Hematopoietic multipotent progenitor cell treated with erythropoietin and hydrocortisone succinate and interleukin-3 and kit ligand, for 4 days (in vitro differentiated cells): Measurements from ENCODE around the gene WDR11.
A peak's percentile ranks its signal among the peaks of the same experiment; 100 is the strongest.

Source experiments
- DNase-seq: peaks from one replicate; pipeline ENCODE4 v3.0.0-alpha.2; 2015

Gene WDR11, protein sequence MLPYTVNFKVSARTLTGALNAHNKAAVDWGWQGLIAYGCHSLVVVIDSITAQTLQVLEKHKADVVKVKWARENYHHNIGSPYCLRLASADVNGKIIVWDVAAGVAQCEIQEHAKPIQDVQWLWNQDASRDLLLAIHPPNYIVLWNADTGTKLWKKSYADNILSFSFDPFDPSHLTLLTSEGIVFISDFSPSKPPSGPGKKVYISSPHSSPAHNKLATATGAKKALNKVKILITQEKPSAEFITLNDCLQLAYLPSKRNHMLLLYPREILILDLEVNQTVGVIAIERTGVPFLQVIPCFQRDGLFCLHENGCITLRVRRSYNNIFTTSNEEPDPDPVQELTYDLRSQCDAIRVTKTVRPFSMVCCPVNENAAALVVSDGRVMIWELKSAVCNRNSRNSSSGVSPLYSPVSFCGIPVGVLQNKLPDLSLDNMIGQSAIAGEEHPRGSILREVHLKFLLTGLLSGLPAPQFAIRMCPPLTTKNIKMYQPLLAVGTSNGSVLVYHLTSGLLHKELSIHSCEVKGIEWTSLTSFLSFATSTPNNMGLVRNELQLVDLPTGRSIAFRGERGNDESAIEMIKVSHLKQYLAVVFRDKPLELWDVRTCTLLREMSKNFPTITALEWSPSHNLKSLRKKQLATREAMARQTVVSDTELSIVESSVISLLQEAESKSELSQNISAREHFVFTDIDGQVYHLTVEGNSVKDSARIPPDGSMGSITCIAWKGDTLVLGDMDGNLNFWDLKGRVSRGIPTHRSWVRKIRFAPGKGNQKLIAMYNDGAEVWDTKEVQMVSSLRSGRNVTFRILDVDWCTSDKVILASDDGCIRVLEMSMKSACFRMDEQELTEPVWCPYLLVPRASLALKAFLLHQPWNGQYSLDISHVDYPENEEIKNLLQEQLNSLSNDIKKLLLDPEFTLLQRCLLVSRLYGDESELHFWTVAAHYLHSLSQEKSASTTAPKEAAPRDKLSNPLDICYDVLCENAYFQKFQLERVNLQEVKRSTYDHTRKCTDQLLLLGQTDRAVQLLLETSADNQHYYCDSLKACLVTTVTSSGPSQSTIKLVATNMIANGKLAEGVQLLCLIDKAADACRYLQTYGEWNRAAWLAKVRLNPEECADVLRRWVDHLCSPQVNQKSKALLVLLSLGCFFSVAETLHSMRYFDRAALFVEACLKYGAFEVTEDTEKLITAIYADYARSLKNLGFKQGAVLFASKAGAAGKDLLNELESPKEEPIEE

DNA sequence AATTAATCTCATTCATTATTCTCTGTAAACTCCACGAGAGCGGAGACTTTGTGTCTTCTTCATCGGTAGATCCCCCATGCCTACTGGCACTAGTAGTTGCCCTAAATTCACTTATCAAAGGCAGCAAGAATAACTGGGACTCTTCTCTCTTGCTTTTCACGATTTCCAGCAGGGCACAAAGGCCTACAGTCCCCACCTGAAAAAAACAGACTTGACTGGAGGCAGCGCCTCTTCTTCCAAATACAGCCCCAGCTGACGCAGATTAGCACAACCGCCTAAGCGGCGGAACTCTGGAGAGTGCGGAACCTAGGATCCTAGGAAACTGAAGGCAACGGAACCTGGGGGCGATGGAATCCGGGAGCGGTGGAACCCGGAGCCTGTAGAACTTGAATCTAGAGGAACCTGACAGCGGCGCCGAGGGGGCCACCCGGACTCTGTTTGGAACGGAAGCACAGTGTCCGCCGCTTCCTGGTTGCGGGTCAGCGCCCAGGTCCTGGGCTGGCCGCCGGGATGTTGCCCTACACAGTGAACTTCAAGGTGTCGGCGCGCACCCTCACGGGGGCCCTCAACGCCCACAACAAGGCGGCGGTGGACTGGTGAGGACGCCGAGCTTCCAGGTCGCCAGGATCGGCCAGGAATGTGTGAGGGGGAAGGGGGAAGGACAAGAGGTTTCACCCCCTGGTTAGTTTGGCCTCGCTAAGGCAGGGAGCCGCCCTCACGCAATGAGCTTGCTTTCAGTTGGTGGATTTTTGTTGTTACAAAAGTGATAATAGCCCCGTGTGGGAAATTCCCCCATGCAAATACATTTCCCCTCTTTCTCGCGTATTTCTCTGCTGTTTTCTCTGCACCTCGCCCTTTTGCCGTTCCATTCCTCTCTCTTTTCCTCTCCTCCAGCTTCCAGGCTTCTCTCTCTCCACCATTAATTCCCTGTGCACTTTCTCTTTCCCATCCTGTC is at the start of gene WDR11:
TSS of gene WDR11 (plus strand) at position 452 of the 955 bp plus-strand sequence. CDS start at position 511, 59 bp downstream.
- DNase-seq, result peak; percentile 97

DNA sequence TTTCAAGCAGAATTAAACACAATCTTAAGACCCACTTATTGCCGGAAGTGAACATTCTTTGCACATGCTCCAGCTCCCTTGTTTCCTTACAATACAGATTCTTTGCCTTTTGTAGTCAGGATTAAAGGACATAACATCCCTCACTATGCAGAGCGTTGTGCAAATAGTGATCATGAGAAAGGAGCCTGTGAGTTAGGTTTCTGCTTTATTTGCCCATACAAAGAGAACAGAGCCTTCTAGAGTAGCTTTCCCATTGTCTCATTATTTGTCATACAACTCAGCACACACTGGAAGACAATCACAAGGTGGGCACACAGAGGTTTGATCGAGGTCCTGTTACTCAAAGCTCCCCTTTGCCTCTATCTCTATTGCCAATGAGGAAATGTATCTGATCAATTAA is 48.2 kb upstream of the WDR11 start:
- DNase-seq, result no peak

DNA sequence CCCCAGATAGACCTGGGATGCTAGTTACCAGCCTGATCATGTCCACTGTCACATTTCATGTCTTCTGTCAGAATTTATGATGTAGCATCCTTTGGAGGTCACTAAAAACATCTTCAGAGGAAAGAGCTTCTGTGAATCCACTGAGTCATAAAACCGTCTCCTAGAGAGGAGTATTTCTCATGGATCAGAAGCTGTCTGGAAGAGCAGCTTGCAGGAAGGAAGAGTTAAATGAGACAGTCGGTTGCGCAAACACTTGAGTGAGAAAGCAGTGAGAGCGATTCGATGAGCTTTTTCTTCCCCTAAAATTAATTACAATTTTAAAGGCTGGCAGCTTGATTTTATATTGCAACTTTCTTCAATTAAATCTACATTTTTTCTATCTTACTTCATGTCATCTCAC is 47.2 kb upstream of the WDR11 start:
- no peak for DNase-seq

DNA sequence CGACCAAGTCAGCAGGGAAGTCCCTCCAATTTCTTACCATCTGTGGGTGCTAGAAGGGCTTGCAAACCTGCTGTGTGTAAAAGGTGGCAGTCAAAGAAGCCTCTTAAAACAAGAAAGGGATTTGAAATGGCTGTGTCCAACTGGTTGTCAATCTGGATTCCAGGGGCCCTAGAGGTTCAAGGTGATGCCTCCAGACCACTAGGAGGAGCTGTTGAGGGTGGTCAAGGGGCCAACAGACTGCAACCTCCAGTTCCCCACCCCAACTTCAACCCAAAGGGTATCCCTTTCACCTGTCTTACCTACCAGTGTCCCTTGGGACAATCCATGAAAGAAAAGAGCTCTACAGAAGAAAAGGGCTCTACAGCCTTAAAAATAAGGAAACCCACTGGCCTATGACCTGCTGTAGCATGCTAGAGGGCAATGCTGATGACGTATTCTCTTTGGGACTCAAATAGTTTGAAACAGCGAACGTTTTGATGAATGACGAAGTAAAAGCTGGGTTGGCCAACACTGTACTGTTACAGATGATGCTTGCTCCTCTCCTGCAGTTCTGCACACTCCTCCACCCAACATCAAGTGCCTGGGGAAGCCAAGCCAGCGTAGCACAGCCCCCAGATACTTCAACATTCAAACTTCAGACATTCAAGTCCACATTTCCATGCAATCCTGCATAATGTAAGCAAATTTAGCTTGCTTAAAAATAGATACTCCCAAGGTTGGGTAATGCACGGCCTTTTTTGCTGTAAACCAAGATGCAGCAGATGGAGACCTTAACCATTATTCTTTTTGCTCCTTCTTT is 45.9 kb upstream of the WDR11 start:
- no peak for DNase-seq

DNA sequence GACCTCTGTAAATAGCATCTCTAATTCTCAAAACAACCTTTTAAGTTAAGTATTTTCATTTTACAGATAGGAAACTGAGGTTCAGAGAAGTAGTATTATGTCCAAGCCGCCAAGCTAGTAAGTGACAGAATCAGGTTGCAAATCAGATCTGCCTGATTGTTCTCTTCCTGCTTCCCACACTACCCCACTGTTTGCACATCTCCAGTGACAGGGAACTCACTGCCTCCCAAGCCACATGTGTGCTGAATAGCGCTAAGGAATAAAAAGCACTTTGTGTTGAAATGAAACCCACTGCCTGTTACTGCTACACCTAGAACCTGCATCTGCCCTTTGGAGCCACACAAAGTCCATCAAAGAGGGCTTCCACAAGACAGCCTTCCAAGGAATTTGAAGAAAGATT is 45.1 kb upstream of the WDR11 start:
- no peak for DNase-seq

DNA sequence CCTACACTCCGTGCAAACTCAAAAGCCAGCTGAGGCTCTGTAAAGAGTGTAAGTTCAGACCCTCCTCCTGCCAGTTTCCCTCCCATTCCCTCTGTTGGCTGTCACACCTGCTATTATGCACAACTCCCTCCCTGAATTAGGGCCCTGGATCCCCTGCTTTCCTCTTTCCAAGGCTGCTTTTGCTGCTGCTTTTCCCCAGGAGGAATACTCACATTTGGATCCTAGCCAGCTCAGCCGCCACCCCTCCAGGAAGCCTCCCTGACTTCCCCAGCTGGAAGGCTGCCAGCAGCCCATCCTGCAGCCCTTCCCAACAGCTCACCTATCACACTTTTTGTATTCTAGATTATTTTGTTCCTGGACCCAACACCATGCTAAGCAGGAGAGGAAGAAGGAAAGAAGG is 40.9 kb upstream of the WDR11 start:
- no peak for DNase-seq

DNA sequence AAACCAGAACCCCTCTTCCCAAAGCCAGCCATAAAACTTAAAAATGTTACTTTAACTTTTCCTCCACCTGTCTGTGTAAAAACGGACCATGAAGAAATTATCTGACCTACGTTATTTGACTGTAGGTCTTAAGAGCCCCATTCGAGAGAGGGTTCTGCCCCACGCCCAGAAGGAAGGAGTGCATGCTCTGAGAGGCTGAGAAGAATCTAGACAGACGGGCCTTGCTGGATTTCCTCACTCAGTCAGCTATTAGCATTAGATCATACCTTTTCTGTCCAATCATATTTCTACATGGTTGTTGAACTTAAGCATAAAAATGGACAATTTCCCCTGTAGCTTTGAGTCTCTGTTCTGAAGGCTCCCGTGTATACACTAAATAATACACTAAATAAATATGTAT is 38.1 kb upstream of the WDR11 start:
- no peak for DNase-seq

DNA sequence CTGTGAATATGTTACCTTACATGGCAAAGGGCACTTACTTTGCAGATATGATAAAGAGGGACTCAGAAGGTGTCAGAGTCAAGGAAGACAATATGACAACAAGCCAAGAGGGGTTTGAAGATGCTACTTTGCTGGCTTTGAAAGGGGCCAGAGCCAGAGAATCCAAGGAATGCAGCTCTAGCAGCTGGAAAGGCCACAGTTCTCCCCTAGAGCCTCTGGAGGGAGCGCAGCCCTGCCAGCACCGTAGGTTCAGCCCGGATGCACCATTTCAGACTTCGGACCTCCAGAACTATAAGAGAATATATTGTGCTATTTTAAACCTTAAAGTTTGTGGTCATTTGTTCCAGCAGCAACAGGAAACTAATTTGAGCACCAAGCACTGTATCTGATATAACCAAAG is 32.9 kb upstream of the WDR11 start:
- no peak for DNase-seq

DNA sequence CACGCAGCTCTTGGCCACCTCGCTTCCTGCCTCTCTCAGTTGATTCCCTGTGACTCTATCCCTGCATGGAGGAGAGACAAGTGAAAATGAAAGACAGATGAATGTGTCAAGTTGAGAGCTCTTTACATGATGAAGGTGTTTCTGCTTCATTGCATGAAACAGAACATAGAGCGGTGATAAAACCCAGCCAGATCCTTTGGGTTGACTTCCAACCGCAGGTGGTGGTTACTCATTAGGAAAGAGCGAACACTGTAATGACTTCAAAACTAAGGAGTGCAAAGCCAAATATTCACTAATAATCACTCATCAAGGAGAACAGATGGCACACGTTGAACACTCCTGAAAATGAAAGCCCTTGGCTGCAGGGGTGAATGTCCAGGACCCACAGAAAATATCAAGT is 31.8 kb upstream of the WDR11 start:
- DNase-seq, result no peak

DNA sequence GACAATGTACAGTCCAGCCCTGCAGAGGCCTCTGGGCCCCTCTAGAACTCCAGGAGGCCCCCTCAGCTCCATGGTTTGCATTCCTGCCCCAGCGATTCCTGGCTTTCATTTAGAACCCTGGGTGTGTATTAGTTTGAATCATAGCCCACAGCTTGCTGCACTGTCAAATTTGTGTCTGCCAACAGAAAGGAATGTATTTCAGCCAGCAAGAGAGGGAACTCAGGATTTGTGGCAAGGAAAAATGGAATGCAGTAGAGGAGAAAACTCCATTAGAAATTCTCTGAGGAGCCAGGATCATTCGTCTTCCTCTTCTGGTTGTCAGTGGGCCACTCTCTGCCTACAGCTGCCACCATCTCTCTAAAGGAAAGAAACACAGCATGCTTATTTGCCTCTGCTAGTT is 27.9 kb upstream of the WDR11 start:
- DNase-seq, result no peak

DNA sequence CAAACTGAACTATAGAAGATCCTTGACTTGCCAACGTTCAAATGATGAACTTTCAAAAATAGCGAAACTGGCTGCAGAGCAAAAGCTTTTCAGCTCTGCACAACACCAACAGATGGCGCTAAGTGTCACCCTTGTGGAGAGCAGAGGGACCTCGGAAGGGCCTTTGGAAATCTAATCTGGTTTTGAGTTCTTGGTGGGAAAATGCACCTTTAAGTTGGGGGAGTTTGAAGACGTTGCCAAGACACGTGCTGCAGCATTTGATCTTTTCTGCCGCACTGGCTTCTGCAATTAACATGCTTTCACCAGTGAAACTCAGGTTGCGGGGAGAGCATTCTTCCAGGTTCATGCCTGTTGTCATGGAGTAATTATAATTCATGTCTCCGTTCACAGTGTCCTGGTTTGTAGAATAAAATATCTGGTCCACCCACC is 26.3 kb upstream of the WDR11 start:
- DNase-seq, result peak; percentile 68

DNA sequence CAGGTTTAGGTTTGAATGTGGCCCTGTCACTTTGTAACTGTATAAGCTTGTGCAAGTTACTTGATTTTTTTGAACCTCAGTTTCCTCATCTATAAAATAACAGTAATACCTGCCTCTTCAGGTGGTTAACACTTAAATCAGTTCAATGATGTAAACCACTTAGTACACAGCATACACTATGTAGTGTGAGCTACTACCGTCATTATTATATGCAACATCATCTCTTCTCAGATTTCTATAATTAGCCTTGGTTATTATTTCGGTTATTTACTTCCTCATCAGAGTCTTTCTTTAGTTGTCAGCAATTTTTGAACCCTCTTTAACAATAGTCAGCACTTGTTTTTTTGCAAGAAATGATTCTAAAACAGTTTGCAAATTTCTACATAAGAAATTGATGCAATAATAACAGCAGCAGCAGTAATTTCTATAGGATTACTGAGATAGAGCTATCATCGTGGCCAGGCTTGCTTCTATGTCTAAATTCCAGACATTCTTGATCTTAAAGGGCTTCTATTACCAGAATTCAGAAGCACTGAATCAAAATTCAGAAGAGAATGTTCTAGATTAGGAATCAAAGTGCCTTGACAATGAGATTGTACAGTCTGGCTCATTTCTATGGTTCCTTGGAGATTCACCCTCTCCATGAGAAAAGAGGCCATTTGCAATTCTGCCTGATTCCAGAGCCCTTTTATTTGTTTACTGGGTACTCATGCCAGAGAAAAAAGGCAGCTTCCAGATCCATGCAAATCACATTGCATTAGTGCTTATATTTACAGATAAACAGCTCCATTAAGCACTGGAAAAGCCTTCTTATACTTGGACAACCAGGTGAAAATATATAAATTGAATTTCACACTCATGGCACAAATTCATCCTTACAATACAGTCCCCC is 25.0 kb upstream of the WDR11 start:
- DNase-seq, result no peak

DNA sequence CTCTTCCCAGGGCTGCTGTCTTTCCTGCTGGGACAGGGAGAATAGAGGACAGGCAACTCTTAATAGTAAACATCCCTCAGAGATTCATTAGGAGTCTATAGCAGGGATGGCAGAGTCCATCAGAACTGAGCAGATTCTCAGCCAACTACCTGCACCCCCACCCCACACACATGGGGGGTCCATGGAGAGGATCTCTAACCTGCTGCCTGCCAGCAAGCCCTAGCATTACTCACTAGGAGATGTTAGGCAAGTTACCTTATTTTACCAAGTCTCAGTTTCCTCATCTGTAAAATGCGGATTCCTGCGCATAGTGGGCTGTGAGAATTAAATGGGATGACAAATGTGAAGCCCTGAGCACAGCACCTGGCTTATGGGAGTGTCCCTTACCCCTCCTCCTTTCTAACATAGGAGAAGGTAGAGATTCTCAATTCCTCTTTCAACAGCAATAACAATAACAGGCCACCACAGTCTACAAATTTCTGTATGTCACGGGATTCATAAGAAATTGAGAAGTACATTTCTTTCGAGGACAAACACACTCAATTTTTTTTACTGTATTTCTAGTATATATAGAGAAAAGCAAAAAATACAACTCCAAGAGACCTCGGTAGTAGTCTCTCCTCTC is 23.8 kb upstream of the WDR11 start:
- DNase-seq, result no peak

DNA sequence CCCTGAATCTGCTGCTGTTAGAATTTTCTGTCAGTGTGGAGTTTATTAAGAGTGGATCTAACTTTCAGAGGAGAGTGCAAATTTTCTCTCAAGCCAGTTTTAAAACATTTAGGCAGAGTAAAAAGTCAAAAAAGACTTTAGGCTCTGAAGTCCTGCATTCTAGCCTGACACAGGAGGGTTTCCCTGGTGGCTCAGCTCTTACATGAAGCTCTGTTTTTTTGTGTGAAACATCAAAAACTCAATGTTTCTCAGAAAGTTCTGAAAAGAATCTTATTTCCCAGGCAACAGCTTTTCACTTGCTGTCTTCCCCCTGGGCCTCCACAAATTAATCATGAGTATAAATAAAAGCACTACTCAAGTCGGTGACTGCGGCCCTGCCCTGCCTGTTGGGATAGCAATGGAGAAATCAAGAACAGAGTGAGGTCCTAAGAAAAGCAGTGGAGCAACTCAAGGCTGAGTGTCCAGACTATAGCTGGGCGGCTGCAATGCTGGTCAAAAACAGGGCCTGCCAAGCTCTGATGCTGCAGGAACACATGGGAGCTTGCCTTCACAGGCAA is 22.3 kb upstream of the WDR11 start:
- DNase-seq, result no peak

DNA sequence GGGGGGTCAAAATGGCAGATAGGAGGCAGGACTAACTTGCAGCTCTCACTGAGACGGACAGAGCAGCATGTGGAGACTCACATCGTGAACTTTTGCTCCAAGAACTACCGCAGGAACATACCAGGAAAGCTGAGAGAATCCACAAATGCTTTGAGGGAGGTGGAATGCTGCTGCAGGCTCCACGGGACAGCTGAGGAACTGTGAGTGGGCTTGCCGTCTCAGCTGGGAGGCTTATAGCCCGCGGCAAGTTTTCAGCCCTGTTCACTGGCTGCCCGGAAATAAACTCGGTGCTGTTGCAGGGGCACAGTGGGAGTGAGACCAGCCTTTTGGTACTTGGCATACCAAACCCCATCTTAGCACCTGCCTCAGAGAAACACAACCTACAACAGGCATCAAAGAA is 19.1 kb upstream of the WDR11 start:
- DNase-seq, result no peak

DNA sequence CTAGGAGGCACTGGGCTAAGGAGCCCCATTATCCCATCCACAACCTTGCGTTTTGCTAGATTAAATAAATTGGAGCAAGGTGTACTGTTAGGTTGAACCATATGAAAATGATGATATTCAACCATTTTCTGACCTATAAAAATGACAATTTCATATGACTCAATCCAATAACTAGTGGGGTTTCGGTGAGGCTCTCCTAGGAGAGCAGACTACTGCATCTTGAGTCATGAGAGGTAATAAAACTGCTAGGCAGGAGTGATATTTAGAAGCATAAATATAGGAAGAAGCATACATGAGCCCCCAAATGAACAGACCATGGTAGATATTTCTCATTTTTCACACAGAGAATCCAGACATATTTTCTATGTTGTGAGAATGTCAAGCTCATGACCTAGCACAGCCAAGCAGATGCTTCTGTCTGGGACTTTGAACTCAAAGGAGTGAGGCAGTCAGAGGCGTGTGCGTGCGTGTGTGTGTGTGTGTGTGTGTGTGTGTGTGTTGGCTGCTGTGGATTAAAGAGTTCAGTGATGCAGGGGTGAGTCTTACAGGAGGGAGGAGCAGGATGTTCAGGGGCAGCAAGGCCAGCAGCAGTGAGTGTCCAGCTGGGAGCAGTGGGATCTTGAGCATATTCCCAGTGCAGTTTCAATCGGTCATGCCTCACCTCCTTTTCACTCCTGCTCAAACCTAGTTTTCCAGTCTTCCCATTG is 17.8 kb upstream of the WDR11 start:
- no peak for DNase-seq

DNA sequence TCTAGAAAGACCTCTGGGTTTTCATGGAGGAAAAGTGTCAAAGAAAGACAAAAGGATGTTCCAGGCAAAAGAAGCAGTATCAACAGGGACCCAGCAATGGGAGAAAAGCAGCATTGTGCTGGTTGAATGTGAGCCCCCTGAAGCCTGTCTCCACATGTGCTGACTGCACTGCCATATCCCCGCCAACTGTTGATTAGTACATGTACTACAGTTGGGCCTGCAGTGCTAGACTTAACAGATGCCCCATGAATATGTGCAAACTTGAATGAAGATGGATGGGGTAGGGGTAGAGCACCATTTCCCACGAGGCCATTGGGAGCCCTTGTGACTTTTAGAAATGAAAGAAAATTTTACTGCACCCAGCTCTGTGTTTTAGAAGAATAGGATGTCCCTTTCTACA is 15.6 kb upstream of the WDR11 start:
- no peak for DNase-seq

DNA sequence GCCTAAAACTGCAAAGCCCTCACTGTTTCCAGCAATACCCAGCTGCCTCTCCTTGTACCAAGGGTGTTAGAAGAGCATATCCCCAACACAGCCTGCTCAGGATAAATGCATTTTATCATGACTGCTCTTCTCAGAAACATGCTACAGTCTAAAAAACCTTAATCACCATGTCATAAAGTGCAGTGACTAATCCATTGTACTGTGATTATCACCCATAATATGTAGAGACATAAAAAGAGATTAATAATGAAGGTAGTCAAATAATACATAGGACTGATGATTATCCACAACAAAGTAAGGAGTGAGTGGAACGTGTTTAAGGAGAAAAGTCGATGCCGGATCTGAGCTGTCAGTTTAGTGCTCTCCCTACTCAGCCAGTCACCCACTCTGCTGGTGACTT is 12.2 kb upstream of the WDR11 start:
- DNase-seq, result no peak
